GM12878 (cell line): ENCODE data around the gene CALML4. TPM values are rescaled to one million over a fixed set of nuclear protein-coding genes. Genes with fewer than 3 reads are reported as not detected.

Experiments used
- ATAC-seq: fragments of 200-7000 bp; cut with Tn5 transposase; 3 replicates; pipeline ENCODE4 v1.9.1; 2020; ENCODE audit warnings: mild to moderate bottlenecking, moderate library complexity
- BruUV-seq: library from RNA; stranded (reverse); fragments of 400-500 nt; replicated peaks from 2 replicates; lab custom pipeline; 2021; lab: Mats Ljungman, UMichigan
- CTCF ChIA-PET: fragments of 300-600 bp; sonication (Branson Sonifier 250); formaldehyde crosslinking; extraction: SDS; loops from one replicate; lab custom pipeline; 2021; ENCODE audit warnings: inconsistent platforms; lab: Yijun Ruan, JAX
- POLR2A ChIA-PET: fragments of 350-600 bp; formaldehyde crosslinking; extraction: SDS; loops from one replicate; lab custom pipeline; 2021; ENCODE audit warnings: inconsistent platforms; lab: Charles Lee
- RAD21 ChIA-PET: fragments of 300-600 bp; sonication (Branson Sonifier 250); formaldehyde crosslinking; loops from one replicate; lab custom pipeline; 2023; ENCODE audit warnings: antibody characterized with exemption; ENCODE audit not compliant: unreplicated experiment; lab: Charles Lee
- SMC1A ChIA-PET: fragments of 300-600 bp; sonication (Branson Sonifier 250); formaldehyde crosslinking; loops from one replicate; lab custom pipeline; 2023; ENCODE audit not compliant: unreplicated experiment, uncharacterized antibody; lab: Charles Lee
- DNase-seq: peaks from one replicate; pipeline ENCODE4 v3.0.0-alpha.2; 2011; ENCODE audit warnings: low read depth, low spot score
- FAIRE-seq: peaks from 3 replicates; lab custom pipeline; 2011; peaks lifted over from hg19 to GRCh38; lab: Jason Lieb, UNC
- H2AFZ ChIP-seq: 2 replicates; pipeline ENCODE4 v1.6.0; 2011; ENCODE audit warnings: low read depth, low read length, control low read depth; ENCODE audit not compliant: control insufficient read depth
- H3K27ac ChIP-seq: 2 replicates; pipeline ENCODE4 v1.5.1; 2011; ENCODE audit warnings: control low read depth; ENCODE audit not compliant: control insufficient read depth, insufficient read depth
- H3K27me3 ChIP-seq, 2 experiments: replicated peaks in 1 of 2; 2 replicates each; pipeline versions ENCODE4 v1.6.0 to v1.6.1; 2011; ENCODE audit warnings: low read length in 1 of 2; ENCODE audit not compliant: control insufficient read depth in 2 of 2, insufficient read depth in 2 of 2
- H3K36me3 ChIP-seq, 2 experiments: 2 replicates each; pipeline ENCODE4 v1.5.1; 2011; ENCODE audit warnings: low read length in 1 of 2; ENCODE audit not compliant: control insufficient read depth in 2 of 2, insufficient read depth in 2 of 2
- H3K4me1 ChIP-seq: 2 replicates; pipeline ENCODE4 v1.6.1; 2011; ENCODE audit warnings: mild to moderate bottlenecking, low read length, moderate library complexity, mixed read lengths; ENCODE audit not compliant: control insufficient read depth, insufficient read depth
- H3K4me2 ChIP-seq: 2 replicates; pipeline ENCODE4 v1.6.0; 2011; ENCODE audit warnings: control low read depth; ENCODE audit not compliant: control insufficient read depth, insufficient read depth
- H3K4me3 ChIP-seq: fragments of 200-600 bp; sonication (generic); 2 replicates; pipeline ENCODE4 v1.5.1; 2016
- H3K79me2 ChIP-seq: 2 replicates; pipeline ENCODE4 v1.6.0; 2011; ENCODE audit warnings: low read length; ENCODE audit not compliant: control insufficient read depth, insufficient read depth
- H3K9ac ChIP-seq: 2 replicates; pipeline ENCODE4 v1.8.0; 2011; ENCODE audit warnings: low read length, control low read depth, mixed read lengths; ENCODE audit not compliant: control insufficient read depth, insufficient read depth
- H3K9me3 ChIP-seq: replicated peaks from 3 replicates; pipeline ENCODE4 v1.5.1; 2011; ENCODE audit warnings: mild to moderate bottlenecking, low read length; ENCODE audit not compliant: control insufficient read depth, insufficient read depth
- H4K20me1 ChIP-seq: 2 replicates; pipeline ENCODE4 v1.6.0; 2011; ENCODE audit not compliant: control insufficient read depth, insufficient read depth
- BRCA1 ChIP-seq: IDR thresholded peaks from 2 replicates; pipeline ENCODE4 v1.6.1; 2011; ENCODE audit warnings: low read depth, low read length, improper control_type of control experiment
- CBFB ChIP-seq: IDR thresholded peaks from 2 replicates; pipeline ENCODE4 v1.6.1; 2016; ENCODE audit warnings: antibody characterized with exemption, low read depth
- CBX5 ChIP-seq: sonication (generic); IDR thresholded peaks from 2 replicates; pipeline ENCODE4 v1.6.1; 2016; ENCODE audit warnings: low read depth, moderate library complexity, mild to moderate bottlenecking, inconsistent platforms
- IKZF2 ChIP-seq, 2 experiments: fragments of 450-650 bp; IDR thresholded peaks; 2 replicates each; pipeline ENCODE4 v1.6.1; 2017; ENCODE audit warnings: mild to moderate bottlenecking in 2 of 2, moderate library complexity in 2 of 2
- MLLT1 ChIP-seq: fragments of 450-650 bp; IDR thresholded peaks from 2 replicates; pipeline ENCODE4 v1.6.1; 2016; ENCODE audit warnings: mild to moderate bottlenecking
- MTA2 ChIP-seq: fragments of 450-650 bp; IDR thresholded peaks from 2 replicates; pipeline ENCODE4 v1.6.1; 2016; ENCODE audit warnings: low read depth, mild to moderate bottlenecking, moderate library complexity
- RAD51 ChIP-seq: fragments of 450-650 bp; IDR thresholded peaks from 2 replicates; pipeline ENCODE4 v1.6.1; 2016; ENCODE audit warnings: moderate library complexity, mild to moderate bottlenecking, inconsistent platforms
- RELB ChIP-seq: fragments of 450-650 bp; IDR thresholded peaks from 2 replicates; pipeline ENCODE4 v1.6.1; 2017; ENCODE audit warnings: low read depth, mild to moderate bottlenecking, moderate library complexity
- RUNX3 ChIP-seq: IDR thresholded peaks from 2 replicates; pipeline ENCODE4 v1.6.1; 2012; ENCODE audit warnings: low read length, inconsistent platforms
- ZNF24 ChIP-seq: fragments of 450-650 bp; IDR thresholded peaks from 2 replicates; pipeline ENCODE4 v1.6.1; 2017; ENCODE audit warnings: antibody characterized with exemption, mild to moderate bottlenecking
- WGBS: methylation state at CpG from one replicate; pipeline ENCODE4 v1.1.6; 2016; ENCODE audit warnings: low lambda C conversion rate; ENCODE audit not compliant: insufficient replicate concordance, insufficient coverage; ENCODE audit errors: missing lambda C conversion rate; 5-methylcytosine and 5-hydroxymethylcytosine counted together
- in situ Hi-C: fragments of 300-500 bp; cut with MboI; formaldehyde crosslinking; loops from 9 replicates; pipeline ENCODE4 v1.14.3; 2018; ENCODE audit warnings: mixed read lengths
- intact Hi-C: fragments of 100-400 bp; cut with micrococcal nuclease; formaldehyde crosslinking; loops from one replicate; pipeline ENCODE4 v1.14.2; 2022; ENCODE audit not compliant: unreplicated experiment
- polyA plus RNA-seq, 11 experiments: library from polyadenylated mRNA; depleted of rRNA in 4 of 11; unstranded in 6 of 11; stranded (reverse) in 5 of 11; fragments of >200 nt; fragmentation: Nextera tagmentation in 4 of 11; fragmentation: Illumina TruSeq in 1 of 11; extraction: Ambion mirVana in 4 of 11; extraction: Trizol in 1 of 11; gene quantifications; 1 replicate in 1 of 11; 2 replicates in 10 of 11; pipeline versions ENCODE4 v1.2.1 to v1.2.3, GENCODE V29; 2011 to 2016; ENCODE audit warnings: inconsistent platforms in 2 of 11, missing spikeins in 2 of 11, low read depth in 1 of 11
- total RNA-seq, 4 experiments: library from RNA; depleted of rRNA in 3 of 4; stranded (reverse); fragments of >200 nt in 3 of 4; fragmentation: Illumina TruSeq in 1 of 4; extraction: Trizol in 1 of 4; gene quantifications; 2 replicates each; pipeline versions ENCODE4 v1.2.1 to v1.2.3, GENCODE V29; 2013 to 2021

CALML4 gene
- total and polyA plus RNA-seq, 10 of the 15 experiments (the other 5 are each of a cell fraction or from before 2014, with no cell fraction given): 1.7 to 15.9 (median 5.1) TPM

GRCh38 chr15:68190048-68190447 lies 15.1 kb downstream of the CALML4 start:
- H3K79me2 ChIP-seq: no peaks in the 10 kb centered on the region
- ChIA-PET POLR2A (no interaction called here), CTCF (no interaction called here), RAD21 (no interaction called here), SMC1A (interaction anchor here (1.3 kb wide), 1 partner anchor 37 kb away, joined by 3 read pairs; no protein-coding TSS in a partner anchor)
- no peak for TF ChIP-seq ZNF24
- peak; percentile 20; the same call in 1 of the 2 replicates for TF ChIP-seq RELB
- peak in 1 of 2 experiments; percentile 9; a peak in 1 of 4 replicates for TF ChIP-seq IKZF2 (IDR thresholded peaks at IDR 0.05)
- TF ChIP-seq CBFB: 0 out of 2 replicates have a peak, but pooled peaks have one; percentile 28
- TF ChIP-seq MTA2: 0 out of 2 replicates have a peak, but pooled peaks have one; percentile 23
- peak; percentile 65; the same call in 1 of the 2 replicates for TF ChIP-seq RAD51
- 0 out of 2 replicates have a peak, but pooled peaks have one; percentile 45 for TF ChIP-seq MLLT1
- no peak for TF ChIP-seq BRCA1
- TF ChIP-seq RUNX3: peak; percentile 65
- no peak for TF ChIP-seq CBX5
- no TSS peak for BruUV-seq
- H3K27me3 ChIP-seq: no peaks in the 10 kb centered on the region
- FAIRE-seq: peak; percentile 76
- peaks cover 17 to 39% of the 10 kb centered on the region in 2 experiments for H3K36me3 ChIP-seq
- peak; percentile 9 for ATAC-seq
- no peak overlapping the region for H3K4me2 ChIP-seq
- intact Hi-C loops: no loop called here
- H3K27ac ChIP-seq: no peak overlapping the region
- H3K9ac ChIP-seq: no peak overlapping the region
- H3K4me3 ChIP-seq: no peak overlapping the region
- in situ Hi-C loops: no loop called here
- no peak overlapping the region for H2AFZ ChIP-seq
- peaks cover 17% of the 10 kb centered on the region for H3K4me1 ChIP-seq
- no peaks in the 10 kb centered on the region for H4K20me1 ChIP-seq
- no peaks in the 10 kb centered on the region for H3K9me3 ChIP-seq
- WGBS: 42% methylated on average over 4 of the region's 4 CpGs
- no peak for DNase-seq
